ENCODE results near the gene LIME1. TPM values are rescaled to one million over a fixed set of nuclear protein-coding genes. Genes with fewer than 3 reads are reported as not detected.

LIME1 gene, protein sequence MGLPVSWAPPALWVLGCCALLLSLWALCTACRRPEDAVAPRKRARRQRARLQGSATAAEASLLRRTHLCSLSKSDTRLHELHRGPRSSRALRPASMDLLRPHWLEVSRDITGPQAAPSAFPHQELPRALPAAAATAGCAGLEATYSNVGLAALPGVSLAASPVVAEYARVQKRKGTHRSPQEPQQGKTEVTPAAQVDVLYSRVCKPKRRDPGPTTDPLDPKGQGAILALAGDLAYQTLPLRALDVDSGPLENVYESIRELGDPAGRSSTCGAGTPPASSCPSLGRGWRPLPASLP
- total RNA-seq (2022; extraction: Qiagen RNA extraction), result 4.0 to 12.2 TPM (median 10.7 TPM) in 5 replicates

DNA sequence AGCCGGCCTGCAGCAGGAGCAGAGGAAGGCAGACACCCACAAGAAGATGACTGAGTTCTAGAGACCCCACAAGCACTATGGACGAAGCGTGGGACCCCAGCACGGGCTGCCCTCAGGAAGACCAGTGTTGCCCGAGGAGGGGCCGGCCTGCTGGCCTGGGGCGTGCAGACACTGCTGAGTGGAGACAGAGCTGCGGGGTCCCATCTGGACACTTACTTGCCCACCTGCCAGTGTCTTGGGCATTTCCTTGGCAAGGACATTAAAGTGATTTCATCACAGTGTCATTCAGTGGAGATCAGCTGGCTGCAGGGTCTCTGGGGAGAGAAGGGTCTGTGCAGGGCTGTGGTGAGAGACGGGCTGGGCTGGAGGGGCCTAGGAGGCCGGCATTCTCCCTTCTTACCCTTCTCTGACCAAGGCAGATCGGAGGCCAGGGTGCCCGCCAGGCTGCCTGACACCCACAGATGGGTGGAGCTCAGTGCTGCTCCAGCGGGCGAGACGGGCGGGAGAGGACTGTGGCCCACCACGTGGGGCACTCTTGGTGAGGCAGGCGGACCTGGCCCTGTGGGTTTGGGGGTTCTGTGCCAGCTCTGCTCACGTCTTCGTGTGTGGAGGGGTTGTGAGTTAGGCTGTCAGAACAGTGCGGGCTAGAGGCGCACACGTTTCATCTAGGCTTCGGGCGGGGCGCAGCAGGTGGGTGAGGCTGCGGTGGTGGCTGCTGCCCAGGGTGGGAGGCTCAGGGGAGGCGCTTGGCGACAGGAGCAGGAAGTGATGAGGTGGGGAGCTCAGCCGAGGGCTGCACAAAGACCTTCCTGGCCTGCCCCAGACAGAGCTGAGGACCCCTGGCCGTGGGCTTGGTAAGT, at the start of gene LIME1:
LIME1 (plus strand) TSS at position 806 of the 860 bp plus-strand sequence. CDS start 886 bp downstream, outside the sequence.

GRCh38 chr20:63696628-63697356, 39.7 kb upstream of the LIME1 start, which contains the start of gene TNFRSF6B:
TSS of gene TNFRSF6B (plus strand) at chr20:63696652. CDS start at chr20:63696768, 116 bp downstream.

GRCh38 chr20:63707558-63708300, 28.7 kb upstream of the LIME1 start, which contains the start of the genes ARFRP1 and ZGPAT:
TSS of gene ARFRP1 (minus strand) at chr20:63707976. CDS start at chr20:63707091, 885 bp downstream.
TSS of gene ZGPAT (plus strand) at chr20:63708039. CDS start at chr20:63708581, 542 bp downstream.

GRCh38 chr20:63739130-63740069, 2.9 kb downstream of the LIME1 start, which contains the start of gene SLC2A4RG:
TSS of gene SLC2A4RG (plus strand) at chr20:63739776. CDS start at chr20:63739913, 137 bp downstream.

Other genes with a start within 250 kb of the LIME1 start
- 141 to 180 TPM (median 158 TPM) in 5 replicates for gene EEF1A2, start 237.6 kb upstream of the LIME1 start, total RNA-seq (2022; extraction: Qiagen RNA extraction)
- 273 to 372 TPM (median 330 TPM) in 5 replicates for gene PPDPF, start 215.9 kb upstream of the LIME1 start, total RNA-seq (2022; extraction: Qiagen RNA extraction)
- gene PTK6, start 199.3 kb upstream of the LIME1 start, total RNA-seq (2022; extraction: Qiagen RNA extraction), result 2.2 to 3.5 TPM (median 3.2 TPM) in 5 replicates
- not detected in 5 replicates for gene SRMS, start 188.9 kb upstream of the LIME1 start, total RNA-seq (2022; extraction: Qiagen RNA extraction)
- 0.13 to 0.38 TPM (median 0.17 TPM) in 5 replicates for gene FNDC11, start 182.5 kb upstream of the LIME1 start, total RNA-seq (2022; extraction: Qiagen RNA extraction)
- gene HELZ2, start 162.4 kb upstream of the LIME1 start, total RNA-seq (2022; extraction: Qiagen RNA extraction), result 7.3 to 13.1 TPM (median 9.4 TPM) in 5 replicates
- 8.5 to 11.7 TPM (median 10.5 TPM) in 5 replicates for gene GMEB2, start 109.6 kb upstream of the LIME1 start, total RNA-seq (2022; extraction: Qiagen RNA extraction)
- 6.6 to 12.3 TPM (median 10.5 TPM) in 5 replicates for gene STMN3, start 83.2 kb upstream of the LIME1 start, total RNA-seq (2022; extraction: Qiagen RNA extraction)
- 4.8 to 8.3 TPM (median 7.7 TPM) in 5 replicates for gene RTEL1, start 78.4 kb upstream of the LIME1 start, total RNA-seq (2022; extraction: Qiagen RNA extraction)
- gene TNFRSF6B, start 40.0 kb upstream of the LIME1 start, total RNA-seq (2022; extraction: Qiagen RNA extraction), result 0.47 to 1.4 TPM (median 0.76 TPM) in 5 replicates
- gene ARFRP1, start 28.7 kb upstream of the LIME1 start, total RNA-seq (2022; extraction: Qiagen RNA extraction), result 29.1 to 43.6 TPM (median 39.1 TPM) in 5 replicates
- gene ZGPAT, start 28.6 kb upstream of the LIME1 start, total RNA-seq (2022; extraction: Qiagen RNA extraction), result 22.2 to 32.0 TPM (median 28.6 TPM) in 5 replicates
- 57.2 to 111 TPM (median 97.3 TPM) in 5 replicates for gene SLC2A4RG, start 3.1 kb downstream of the LIME1 start, total RNA-seq (2022; extraction: Qiagen RNA extraction)
- gene ZBTB46, start 94.6 kb downstream of the LIME1 start, total RNA-seq (2022; extraction: Qiagen RNA extraction), result 0.66 to 0.99 TPM (median 0.84 TPM) in 5 replicates
- not detected in 5 replicates for gene ABHD16B, start 124.8 kb downstream of the LIME1 start, total RNA-seq (2022; extraction: Qiagen RNA extraction)
- 125 to 137 TPM (median 132 TPM) in 5 replicates for gene TPD52L2, start 128.6 kb downstream of the LIME1 start, total RNA-seq (2022; extraction: Qiagen RNA extraction)
- gene DNAJC5, start 158.5 kb downstream of the LIME1 start, total RNA-seq (2022; extraction: Qiagen RNA extraction), result 24.0 to 32.2 TPM (median 30.1 TPM) in 5 replicates
- 22.7 to 40.0 TPM (median 33.2 TPM) in 5 replicates for gene UCKL1, start 219.8 kb downstream of the LIME1 start, total RNA-seq (2022; extraction: Qiagen RNA extraction)
- 8.5 to 13.9 TPM (median 13.1 TPM) in 5 replicates for gene ZNF512B, start 233.3 kb downstream of the LIME1 start, total RNA-seq (2022; extraction: Qiagen RNA extraction)
- 0.05 TPM in 1 of 5 replicates, not detected in the others for gene SAMD10, start 243.0 kb downstream of the LIME1 start, total RNA-seq (2022; extraction: Qiagen RNA extraction)
- 53.1 to 56.9 TPM (median 54.6 TPM) in 5 replicates for gene PRPF6, start 244.5 kb downstream of the LIME1 start, total RNA-seq (2022; extraction: Qiagen RNA extraction)